A673 (cell line): ENCODE results near the gene HTR5A. TPM values are rescaled to one million over a fixed set of nuclear protein-coding genes. Genes with fewer than 3 reads are reported as not detected.

Source experiments
- BruUV-seq: library from RNA; stranded (reverse); fragments of 400-500 nt; replicated peaks from 2 replicates; lab custom pipeline; 2021; lab: Mats Ljungman, UMichigan
- CTCF ChIA-PET: fragments of 300-600 bp; sonication (Branson Sonifier 250); formaldehyde crosslinking; loops from one replicate; lab custom pipeline; 2022; ENCODE audit warnings: antibody characterized with exemption; lab: Charles Lee
- POLR2A ChIA-PET: fragments of 300-600 bp; sonication (Branson Sonifier 250); formaldehyde crosslinking; loops from one replicate; lab custom pipeline; 2022; ENCODE audit warnings: antibody characterized with exemption; ENCODE audit not compliant: low non-redundant PET; lab: Charles Lee
- DNase-seq: peaks from one replicate; pipeline ENCODE4 v3.0.0-alpha.2; 2015; ENCODE audit warnings: low spot score
- H3K27ac ChIP-seq: fragments of 200-600 bp; sonication (generic); 2 replicates; pipeline ENCODE4 v1.5.1; 2016; ENCODE audit warnings: mixed run types, low read depth, mild to moderate bottlenecking, mixed read lengths, antibody characterized with exemption, low read length; ENCODE audit not compliant: poor library complexity, severe bottlenecking
- H3K27me3 ChIP-seq: fragments of 200-600 bp; sonication (generic); replicated peaks from 2 replicates; pipeline ENCODE4 v1.6.1; 2017; ENCODE audit warnings: mixed run types, low read depth, mild to moderate bottlenecking, mixed read lengths, antibody characterized with exemption, low read length; ENCODE audit not compliant: insufficient read depth, poor library complexity
- H3K36me3 ChIP-seq: fragments of 200-600 bp; sonication (generic); 2 replicates; pipeline ENCODE4 v1.6.1; 2016; ENCODE audit warnings: mixed run types, mild to moderate bottlenecking, mixed read lengths, antibody characterized with exemption, low read length; ENCODE audit not compliant: insufficient read depth, poor library complexity, severe bottlenecking
- H3K4me1 ChIP-seq: fragments of 200-600 bp; sonication (generic); 2 replicates; pipeline ENCODE4 v1.6.1; 2017; ENCODE audit warnings: mixed run types, mild to moderate bottlenecking, mixed read lengths, antibody characterized with exemption, low read length; ENCODE audit not compliant: insufficient read depth, poor library complexity, severe bottlenecking
- H3K4me3 ChIP-seq: fragments of 200-600 bp; sonication (generic); 2 replicates; pipeline ENCODE4 v1.5.1; 2016; ENCODE audit warnings: low read depth, mixed run types, mild to moderate bottlenecking, mixed read lengths, low read length; ENCODE audit not compliant: poor library complexity, severe bottlenecking
- H3K9me3 ChIP-seq: fragments of 200-600 bp; sonication (generic); 2 replicates; pipeline ENCODE4 v1.6.1; 2016; ENCODE audit warnings: mixed run types, low read depth, mild to moderate bottlenecking, mixed read lengths, antibody characterized with exemption, low read length; ENCODE audit not compliant: poor library complexity, severe bottlenecking
- CTCF ChIP-seq: fragments of 300-800, 200-600 bp; sonication (generic); conservative IDR thresholded peaks from 2 replicates; pipeline ENCODE4 v1.5.1; 2017; ENCODE audit warnings: low read depth, mild to moderate bottlenecking, antibody characterized with exemption, low read length, moderate library complexity, mixed read lengths
- EZH2 ChIP-seq: fragments of 200-600 bp; sonication (generic); IDR thresholded peaks from 2 replicates; pipeline ENCODE4 v1.6.1; 2017; ENCODE audit warnings: borderline replicate concordance, low read depth, mild to moderate bottlenecking, mixed read lengths, antibody characterized with exemption, low read length; ENCODE audit not compliant: poor library complexity, severe bottlenecking
- intact Hi-C: fragments of 100-400 bp; cut with micrococcal nuclease; formaldehyde crosslinking; loops from one replicate; pipeline ENCODE4 v1.10.0; 2022; ENCODE audit not compliant: unreplicated experiment
- total RNA-seq: library from RNA; stranded (reverse); gene quantifications from 2 replicates; pipeline ENCODE4 v1.2.3, GENCODE V29; 2021

HTR5A gene
- total RNA-seq, 1 experiment from 2014 or later = not detected

DNA sequence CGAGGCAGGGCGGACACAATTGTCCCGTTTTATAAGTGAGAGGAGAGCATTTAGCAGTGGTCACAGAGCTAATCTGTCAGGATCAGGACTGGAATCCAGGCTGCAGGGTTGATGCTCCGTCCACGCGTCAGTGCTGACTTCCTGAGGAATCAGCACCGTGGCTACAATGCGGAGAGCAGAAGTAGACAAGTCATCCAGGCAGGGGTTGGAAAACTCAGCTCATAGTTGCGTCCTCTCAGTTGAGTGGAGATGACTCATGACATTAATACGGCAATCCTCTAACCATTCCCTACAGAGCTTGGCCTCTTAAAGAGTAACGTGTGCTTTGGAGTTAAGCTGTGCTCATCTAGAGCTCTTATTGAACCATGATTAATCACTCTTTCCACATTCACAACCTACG, 17.1 kb upstream of the HTR5A start:
- Histone ChIP-seq H3K27ac (no peak overlapping the region), H3K4me1 (no peaks in the 10 kb centered on the region), H3K4me3 (no peak overlapping the region), H3K27me3 (peaks cover 31% of the 10 kb centered on the region), H3K36me3 (no peaks in the 10 kb centered on the region), H3K9me3 (no peaks in the 10 kb centered on the region)
- intact Hi-C loops = no loop called here
- no TSS peak for BruUV-seq
- TF ChIP-seq EZH2 (no peak), CTCF (no peak)
- DNase-seq = peak; percentile 2
- ChIA-PET CTCF (no interaction called here), POLR2A (no interaction called here)

DNA sequence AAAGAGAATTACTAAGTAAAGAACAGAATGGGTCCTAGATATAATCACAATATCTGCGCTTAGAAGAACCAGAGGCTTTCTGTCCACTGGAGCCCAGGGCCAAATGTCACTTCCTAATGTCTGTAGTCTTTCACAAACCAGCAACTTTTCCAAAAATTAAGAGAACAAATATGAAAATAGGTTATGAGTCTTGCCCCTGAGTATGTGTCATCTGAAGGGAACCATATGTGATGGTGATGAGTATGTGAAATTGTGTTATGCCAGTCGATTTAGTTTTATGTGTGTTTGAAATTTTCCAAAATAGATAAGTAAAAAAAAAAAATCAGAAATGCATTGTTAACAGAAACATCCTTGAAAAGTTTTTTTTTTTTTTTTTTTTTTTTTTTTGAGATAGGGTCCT, 15.4 kb upstream of the HTR5A start:
- BruUV-seq = no TSS peak
- Histone ChIP-seq H3K36me3 (no peaks in the 10 kb centered on the region), H3K27ac (no peak overlapping the region), H3K27me3 (peaks cover 34% of the 10 kb centered on the region), H3K4me3 (no peak overlapping the region), H3K9me3 (no peaks in the 10 kb centered on the region), H3K4me1 (no peaks in the 10 kb centered on the region)
- POLR2A ChIA-PET = no interaction called here
- TF ChIP-seq CTCF = no peak
- TF ChIP-seq EZH2 = no peak
- CTCF ChIA-PET = no interaction called here
- DNase-seq = no peak
- intact Hi-C loops = no loop called here

GRCh38 chr7:155057076-155057475, 13.0 kb upstream of the HTR5A start:
- TF ChIP-seq EZH2 (no peak), CTCF (no peak)
- no TSS peak for BruUV-seq
- no peak overlapping the region for H3K4me3 ChIP-seq
- no peaks in the 10 kb centered on the region for H3K9me3 ChIP-seq
- H3K27ac ChIP-seq = no peak overlapping the region
- no peak for DNase-seq
- H3K4me1 ChIP-seq = no peaks in the 10 kb centered on the region
- peaks cover 20% of the 10 kb centered on the region for H3K27me3 ChIP-seq
- POLR2A ChIA-PET = no interaction called here
- intact Hi-C loops = no loop called here
- H3K36me3 ChIP-seq = no peaks in the 10 kb centered on the region
- CTCF ChIA-PET = no interaction called here
